Retina (tissue), 1 donor: ENCODE data around the gene PDCD1.
A peak's percentile ranks its signal among the peaks of the same experiment; 100 is the strongest.
"Not testable (repeated sequence)": the region's sequence is repeated elsewhere in the genome, so short reads cannot be mapped to it uniquely, and the experiment has no call there.

Experiments used
- DNase-seq: peaks from one replicate; pipeline ENCODE4 v3.0.0-alpha.2; 2016

Gene PDCD1

DNA sequence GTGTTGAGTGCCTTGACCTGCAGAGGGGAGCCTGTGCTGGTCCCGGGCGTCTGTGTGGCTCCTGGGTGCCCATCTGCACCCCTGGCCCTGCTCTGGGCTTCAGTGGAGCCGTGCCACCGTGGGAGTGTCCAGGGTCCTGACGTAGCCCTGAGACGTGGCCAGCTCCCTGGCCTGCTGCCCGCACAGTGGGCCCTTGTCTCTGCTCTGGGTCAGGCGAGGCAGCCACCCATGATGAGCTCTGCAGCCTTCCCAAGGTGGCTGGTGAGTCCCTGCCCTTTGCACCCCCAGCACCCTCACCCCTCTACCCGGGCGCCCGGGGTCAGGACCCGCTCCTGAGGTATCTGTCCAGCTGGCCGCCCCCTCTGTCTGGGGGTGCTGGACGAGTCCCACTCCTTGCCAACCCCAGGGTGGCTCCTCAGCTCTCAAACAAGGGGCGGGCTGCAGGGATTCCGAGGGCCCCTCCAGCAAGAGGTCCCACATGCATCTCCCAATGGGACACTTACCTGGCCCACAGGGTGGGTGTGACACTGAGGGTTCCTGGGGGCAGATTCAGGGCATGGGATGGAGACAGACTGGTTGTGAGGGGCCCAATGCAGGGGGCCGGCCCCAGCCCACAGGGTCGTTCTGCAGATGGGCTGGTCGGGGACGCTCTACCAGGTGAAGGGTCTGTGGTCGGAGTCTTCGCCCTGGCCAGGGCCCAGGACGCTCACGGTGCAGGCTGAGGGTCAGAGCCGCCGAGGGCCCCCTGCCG, 47.3 kb downstream of the PDCD1 start:
- DNase-seq: no peak

DNA sequence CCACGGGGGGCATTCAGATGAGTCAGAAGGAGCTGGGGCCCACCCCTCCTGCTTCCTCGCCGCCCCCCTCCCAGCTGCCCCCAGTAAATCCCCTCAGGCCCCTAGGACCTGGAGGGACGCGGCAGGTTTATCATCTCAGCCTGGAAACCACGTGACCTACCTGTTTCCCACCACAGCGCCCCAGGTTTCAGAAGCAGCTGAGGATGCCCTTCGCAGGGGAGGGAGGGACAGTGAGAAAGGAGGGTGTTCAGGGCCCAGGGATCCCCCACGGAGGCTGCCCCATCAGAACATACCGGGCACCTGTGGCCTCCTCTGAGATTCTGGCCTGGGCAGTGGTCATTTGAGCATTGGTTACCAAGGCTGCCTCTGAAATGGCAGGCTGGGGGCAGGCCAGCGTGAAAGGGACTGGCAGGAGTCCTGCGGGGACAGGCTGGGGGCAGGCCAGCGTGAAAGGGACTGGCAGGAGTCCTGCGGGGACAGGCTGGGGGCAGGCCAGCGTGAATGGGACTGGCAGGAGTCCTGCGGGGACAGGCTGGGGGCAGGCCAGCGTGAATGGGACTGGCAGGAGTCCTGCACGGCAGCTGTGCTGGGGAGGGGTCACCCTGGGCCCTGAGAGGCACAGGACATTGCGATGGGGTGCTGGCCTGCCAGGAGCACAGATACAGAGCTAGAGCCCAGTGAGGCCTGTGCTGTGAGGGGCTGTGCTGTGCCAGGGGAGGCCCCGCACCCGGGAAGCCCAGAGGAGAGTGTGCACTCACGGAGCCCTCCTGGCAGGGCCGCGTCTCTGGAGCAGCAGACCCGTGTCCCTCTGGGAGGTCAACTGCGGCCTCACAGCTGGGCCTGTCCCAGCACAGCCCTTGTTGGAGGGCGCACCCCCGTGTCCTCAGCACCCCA, 48.1 kb downstream of the PDCD1 start:
- DNase-seq: no peak

DNA sequence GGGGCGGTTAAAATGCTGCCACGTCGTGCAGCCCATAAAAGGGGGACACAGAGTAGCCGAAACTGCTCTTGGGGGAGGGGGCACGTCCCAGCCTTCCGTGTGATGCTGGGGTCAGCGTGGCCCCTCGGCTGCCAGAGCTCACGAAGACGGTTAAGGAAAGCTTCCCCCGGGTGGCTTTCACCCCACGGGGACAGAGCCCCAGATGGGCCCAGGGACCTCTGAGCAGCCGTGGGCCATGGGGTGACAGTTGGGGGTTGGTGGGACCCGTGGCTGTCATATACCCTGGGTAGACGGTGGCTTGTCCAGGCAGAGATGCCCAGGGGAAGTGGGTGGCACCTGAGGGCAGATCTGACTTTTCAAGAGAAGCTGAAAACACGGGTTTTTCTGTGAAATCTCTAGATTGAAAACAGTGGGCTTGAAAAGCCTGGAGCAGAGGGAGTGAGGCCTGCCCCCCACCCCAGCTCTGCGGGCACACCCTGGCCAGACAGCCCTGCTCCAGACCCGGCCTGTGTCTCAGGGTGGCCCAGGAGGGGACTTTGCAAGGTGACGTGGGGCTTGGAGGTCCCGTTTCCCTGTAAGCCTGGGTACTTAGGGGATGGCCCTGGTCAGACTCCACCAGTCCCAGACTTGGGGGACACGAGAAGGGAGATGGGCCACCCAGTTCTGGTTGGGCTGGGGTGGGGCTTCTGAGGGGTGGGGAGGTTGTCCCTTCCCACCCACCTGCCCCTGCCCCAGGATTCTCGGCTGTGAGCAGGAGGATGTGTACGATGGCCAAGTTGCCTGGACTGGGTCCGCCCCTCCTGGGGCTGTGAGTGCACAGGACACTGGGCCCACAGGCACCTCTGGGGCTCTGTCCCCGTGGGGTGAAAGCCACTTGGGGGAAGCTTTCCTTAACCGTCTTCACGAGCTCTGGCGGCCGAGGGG, 49.0 kb downstream of the PDCD1 start:
- DNase-seq: no peak

DNA sequence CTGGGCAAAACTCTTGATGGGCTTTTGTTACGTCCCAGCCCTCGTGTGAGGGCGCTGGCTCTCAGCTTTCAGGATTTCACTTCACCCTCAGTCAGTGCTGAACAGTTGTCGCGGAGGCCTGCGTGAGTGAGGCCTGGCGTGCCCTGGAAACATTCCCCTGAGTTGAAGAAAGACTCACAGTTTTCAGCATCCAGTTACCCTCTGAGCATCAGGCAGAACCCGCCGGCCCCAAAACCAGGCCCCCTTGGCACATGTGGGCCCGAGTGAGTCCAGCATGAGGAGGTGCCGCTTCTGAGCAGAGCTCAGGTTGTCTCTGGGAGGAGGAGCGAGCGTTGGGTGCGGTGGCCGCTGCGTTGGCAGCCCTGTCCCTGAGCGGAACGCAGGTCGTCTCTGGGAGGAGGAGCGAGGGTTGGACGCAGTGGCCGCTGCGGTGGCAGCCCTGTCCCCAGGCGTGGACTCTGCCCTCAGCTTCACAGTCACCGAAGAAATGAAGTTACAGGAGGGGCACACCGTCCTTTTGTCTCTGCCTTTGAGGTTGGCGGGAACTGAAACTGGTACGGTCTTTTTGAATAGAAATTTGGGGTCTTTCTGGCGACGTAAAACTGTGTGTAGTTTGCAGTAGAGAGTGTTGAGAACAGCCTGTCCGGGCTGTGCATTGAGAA, 49.8 kb downstream of the PDCD1 start, which contains the start of gene NEU4:
Gene NEU4, plus strand, starts transcription at position 473 of the 662 bp plus-strand sequence. CDS start 5,292 bp downstream, outside the sequence.
- peak; percentile 61 for DNase-seq

DNA sequence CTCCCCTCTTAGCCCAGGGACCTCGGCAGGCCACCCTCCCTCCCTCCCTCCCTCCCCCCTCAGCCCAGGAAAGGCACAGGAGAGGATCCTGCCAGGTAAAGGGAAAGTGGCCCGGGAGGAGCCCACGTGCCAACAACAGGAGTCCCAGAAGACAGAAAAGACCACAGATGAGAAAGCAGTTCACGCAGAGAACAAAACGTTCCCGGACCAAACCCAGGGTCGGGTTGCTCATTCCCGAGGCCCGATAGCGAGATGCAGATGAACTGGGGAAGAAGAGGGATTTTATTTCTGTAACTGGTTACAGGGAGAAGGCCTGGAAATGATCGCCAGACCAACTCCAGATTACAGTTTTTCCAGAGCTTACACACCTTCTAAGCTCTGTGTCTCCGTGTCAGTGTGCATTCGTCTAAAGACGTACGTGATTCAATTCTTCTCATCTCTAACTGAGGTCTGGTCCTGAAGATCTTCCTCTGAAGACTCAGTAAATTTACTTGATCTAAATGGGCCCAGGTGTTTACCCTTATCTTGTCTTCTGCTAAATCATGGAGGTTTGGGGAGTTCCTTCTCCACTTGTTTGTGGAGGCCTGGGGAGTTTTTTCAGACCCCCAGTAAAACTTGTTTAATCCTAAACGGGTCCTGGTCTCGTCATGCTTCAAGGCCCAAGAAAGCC, 50.5 kb downstream of the PDCD1 start:
- peak; percentile 56 for DNase-seq

DNA sequence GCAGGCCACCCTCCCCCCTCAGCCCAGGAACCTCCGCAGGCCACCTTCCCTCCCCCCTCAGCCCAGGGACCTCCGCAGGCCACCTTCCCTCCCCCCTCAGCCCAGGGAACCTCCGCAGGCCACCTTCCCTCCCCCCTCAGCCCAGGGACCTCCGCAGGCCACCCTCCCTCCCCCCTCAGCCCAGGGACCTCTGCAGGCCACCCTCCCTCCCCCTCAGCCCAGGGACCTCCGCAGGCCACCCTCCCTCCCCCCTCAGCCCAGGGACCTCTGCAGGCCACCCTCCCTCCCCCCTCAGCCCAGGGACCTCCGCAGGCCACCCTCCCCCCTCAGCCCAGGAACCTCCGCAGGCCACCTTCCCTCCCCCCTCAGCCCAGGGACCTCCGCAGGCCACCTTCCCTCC, 52.5 kb downstream of the PDCD1 start:
- not testable (repeated sequence) for DNase-seq

DNA sequence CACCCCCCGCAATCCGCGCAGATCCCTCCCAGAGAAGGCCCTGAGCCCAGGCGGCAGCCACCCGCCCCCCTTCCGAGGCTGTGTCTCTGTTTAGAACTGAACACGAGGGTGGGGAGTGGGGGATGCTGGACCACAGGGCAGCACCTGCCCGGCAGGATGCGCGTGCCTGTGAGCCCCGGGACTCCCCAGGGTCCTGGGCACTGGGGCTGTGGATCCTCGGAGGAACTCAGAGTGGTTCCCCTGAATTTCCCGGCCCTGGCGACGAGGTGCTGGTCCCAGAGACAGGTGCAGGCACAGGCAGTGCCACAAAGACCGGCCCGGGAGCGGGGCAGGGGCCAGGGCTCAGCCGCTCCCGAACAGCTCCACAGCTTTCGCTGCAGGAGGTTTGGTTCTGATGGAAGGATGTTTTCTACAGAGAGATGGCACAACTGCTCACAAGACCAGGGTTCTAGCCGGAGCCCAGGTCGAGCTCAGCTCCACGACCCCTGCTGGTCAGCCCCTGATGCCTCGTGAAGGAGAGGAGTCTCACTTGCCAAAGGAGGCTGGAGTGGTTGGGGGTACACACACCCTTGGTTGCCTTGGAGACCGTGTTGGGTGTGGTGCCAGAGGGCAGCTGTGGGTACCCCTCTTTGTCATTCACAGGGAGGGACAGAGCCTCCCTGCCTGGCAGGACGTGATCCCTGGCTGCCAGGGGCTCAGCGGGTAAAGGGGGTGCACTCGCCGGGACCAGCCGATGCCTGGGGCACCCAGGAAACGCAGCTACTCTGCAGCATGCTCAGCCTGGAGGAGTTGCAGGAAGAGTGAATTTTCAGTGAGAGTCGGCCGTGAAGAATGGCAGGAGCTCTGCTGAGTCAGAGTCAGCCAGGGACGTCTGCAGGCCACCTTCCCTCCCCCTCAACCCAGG, 54.1 kb downstream of the PDCD1 start:
- DNase-seq: no peak

DNA sequence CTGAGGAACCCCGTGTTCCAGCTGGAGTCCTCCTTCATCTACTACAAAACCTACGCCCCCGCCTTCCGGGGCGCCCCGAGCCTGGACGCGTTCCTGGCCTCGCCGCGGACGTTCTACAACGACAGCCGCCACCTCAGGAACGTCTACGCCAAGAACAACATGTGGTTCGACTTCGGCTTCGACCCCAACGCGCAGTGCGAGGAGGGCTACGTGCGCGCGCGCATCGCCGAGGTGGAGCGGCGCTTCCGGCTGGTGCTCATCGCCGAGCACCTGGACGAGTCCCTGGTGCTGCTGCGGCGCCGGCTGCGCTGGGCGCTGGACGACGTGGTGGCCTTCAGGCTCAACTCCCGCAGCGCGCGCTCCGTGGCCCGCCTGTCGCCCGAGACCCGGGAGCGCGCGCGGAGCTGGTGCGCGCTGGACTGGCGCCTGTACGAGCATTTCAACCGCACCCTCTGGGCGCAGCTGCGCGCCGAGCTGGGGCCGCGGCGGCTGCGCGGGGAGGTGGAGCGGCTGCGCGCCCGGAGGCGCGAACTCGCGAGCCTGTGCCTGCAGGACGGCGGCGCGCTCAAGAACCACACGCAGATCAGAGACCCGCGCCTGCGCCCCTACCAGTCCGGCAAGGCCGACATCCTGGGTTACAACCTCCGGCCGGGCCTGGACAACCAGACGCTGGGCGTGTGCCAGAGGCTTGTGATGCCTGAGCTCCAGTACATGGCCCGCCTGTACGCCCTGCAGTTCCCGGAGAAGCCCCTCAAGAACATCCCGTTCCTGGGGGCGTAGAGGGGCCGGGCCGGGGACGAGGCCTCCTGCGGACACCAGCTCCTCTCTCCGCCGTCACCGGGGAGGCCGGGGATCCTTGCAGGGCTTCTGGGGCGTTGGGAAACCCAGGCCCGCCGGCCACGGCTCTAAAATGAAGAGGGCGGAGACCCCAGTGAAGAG, 55.0 kb downstream of the PDCD1 start:
- peak; percentile 90 for DNase-seq

DNA sequence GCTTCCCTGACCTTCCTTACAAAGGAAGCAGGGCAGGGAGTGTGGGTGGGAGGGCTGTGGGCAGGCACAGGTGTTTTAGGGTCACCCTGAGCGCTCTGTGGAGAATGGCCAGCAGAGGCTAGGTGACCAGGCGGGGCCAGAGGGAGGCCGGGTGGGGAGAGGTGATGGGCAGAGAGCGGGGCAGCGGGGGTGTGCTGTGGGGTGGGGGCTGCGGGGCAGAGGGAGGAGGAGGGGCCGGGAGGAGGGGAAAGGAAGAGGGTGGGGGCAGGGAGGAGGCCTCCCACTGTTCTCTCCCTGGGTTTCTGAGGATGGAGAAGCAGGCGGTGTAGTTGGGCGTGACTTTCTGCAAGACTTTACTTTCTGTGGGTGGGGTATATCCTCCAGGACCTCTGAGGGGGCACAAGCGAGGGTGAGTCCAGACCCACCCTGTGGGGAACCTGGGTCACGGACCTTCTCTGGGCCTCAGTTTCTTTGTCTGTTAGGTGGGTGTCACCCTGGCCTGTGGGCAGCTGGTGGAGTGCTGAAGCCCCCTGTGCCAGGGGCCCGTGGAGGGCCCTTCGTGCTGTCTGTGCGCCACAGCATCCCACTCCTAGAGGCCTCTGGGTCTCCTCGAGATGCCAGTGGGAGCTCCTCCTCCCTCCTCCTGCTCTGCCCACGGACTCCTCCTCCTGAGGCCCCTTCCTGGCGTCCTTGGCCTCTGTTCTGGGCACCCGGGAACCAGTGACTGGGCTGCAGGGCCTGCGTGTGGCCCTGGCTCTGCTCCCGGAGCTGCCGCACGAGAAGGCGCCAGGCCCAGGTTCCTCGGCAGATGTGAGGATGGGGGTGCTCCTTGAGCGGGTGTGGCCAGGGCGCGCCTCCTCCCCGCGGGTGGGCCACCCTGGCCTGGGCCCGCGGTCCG, 56.0 kb downstream of the PDCD1 start:
- DNase-seq: no peak

DNA sequence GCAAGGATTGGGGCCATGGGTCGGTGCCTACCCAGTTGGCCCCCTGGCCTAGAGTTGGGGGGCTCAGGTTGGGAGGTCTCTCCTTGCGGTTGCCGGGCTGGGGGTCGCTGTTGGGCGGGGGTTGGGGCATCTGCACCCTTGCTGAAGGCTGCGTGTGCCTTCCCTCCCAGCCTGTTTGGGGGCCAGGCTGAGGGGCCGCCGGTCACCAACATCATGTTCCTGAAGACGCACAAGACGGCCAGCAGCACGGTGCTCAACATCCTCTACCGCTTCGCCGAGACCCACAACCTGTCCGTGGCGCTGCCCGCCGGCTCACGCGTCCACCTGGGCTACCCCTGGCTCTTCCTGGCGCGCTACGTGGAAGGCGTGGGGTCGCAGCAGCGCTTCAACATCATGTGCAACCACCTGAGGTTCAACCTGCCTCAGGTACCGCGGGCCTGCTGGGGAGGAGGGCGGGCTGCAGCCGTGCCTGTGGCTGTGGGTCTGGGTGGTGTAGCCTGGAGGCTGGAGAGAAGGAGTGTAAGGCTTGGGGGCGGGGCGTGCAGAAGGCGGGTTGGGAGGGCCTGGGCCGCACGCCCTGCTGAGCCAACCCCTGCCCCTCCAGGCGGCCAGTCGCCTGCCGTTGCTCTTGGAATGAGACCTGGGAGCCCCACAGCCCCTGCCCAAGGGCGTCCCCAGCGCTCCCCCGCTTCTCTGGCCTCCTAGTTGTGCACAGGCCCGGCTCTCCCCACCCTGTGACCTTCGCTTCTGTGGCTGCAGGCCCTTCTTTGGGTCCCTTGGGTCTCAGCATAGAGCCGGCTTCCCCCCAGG, 56.9 kb downstream of the PDCD1 start:
- no peak for DNase-seq

DNA sequence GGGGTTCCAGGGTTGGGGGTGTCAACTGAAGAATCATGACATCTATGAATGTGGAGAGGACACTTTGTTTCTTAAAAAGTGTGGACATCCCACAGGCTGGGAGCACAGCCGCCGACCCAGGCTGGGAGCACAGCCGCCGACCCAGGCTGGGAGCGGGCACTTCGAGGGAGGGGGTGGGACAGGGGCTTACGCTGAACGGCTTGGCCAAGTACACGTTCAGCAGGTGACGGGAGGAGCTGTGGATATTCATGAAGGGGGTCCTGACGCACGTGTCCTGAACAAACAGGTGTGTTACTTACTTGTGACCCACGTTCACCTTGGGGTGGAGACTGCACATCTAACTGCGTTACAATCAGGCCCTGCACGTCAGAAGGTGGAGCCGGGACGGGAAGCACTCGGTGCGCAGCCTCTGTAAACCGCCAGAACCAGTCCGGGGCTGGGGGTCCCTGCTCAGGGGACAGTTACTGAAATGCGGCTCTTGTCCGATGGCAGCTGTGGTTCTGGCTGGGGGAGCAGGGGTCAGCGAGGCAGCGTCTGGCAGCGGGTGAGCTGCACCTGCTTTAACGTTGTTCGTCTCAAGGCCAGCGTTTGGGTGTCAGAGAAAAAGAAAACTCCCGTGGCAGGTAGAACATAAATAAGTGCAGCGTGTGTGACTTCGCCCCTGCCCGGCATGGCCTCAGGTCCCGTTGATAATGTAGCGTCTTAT, 58.3 kb downstream of the PDCD1 start:
- not testable (repeated sequence) for DNase-seq
